CD4-positive, alpha-beta T cell (primary cell): ENCODE measurements around the gene KLHL11. TPM values are rescaled to one million over a fixed set of nuclear protein-coding genes. Genes with fewer than 3 reads are reported as not detected.

Experiments used
- ATAC-seq: fragments of 200-7000 bp; cut with Tn5 transposase; one replicate; pipeline ENCODE4 v1.10.0; 2022; ENCODE audit warnings: mild to moderate bottlenecking; ENCODE audit not compliant: poor library complexity
- CTCF ChIA-PET: fragments of 350-600 bp; sonication (Branson Sonifier 250); formaldehyde crosslinking; loops from one replicate; lab custom pipeline; 2021; ENCODE audit warnings: antibody characterized with exemption, inconsistent platforms; lab: Charles Lee
- POLR2A ChIA-PET: fragments of 350-600 bp; sonication (Branson Sonifier 250); formaldehyde crosslinking; loops from one replicate; lab custom pipeline; 2021; ENCODE audit warnings: antibody characterized with exemption, inconsistent platforms; lab: Charles Lee
- DNase-seq, 14 experiments: peaks; one replicate each; pipeline ENCODE4 v3.0.0-alpha.2; 2013 to 2020; ENCODE audit warnings: mixed read lengths in 2 of 14
- H3K27ac ChIP-seq, 2 donors: one replicate each; pipeline versions ENCODE4 v1.5.1 to v1.7.0; 2013; ENCODE audit warnings: low read length in 2 of 2, low read depth in 1 of 2, mild to moderate bottlenecking in 1 of 2
- H3K27me3 ChIP-seq, 2 experiments: 1 replicate in 1 of 2; 2 replicates in 1 of 2; pipeline versions ENCODE4 v1.6.1 to v1.7.0; 2013; ENCODE audit warnings: low read length in 2 of 2, control low read depth in 1 of 2, mild to moderate bottlenecking in 1 of 2, moderate library complexity in 1 of 2; ENCODE audit not compliant: insufficient read depth in 2 of 2, control insufficient read depth in 1 of 2
- H3K36me3 ChIP-seq: one replicate; pipeline ENCODE4 v1.6.1; 2013; ENCODE audit warnings: low read length, control low read depth; ENCODE audit not compliant: insufficient read depth
- H3K4me1 ChIP-seq: one replicate; pipeline ENCODE4 v1.6.1; 2013; ENCODE audit warnings: low read length, control low read depth; ENCODE audit not compliant: insufficient read depth
- H3K4me3 ChIP-seq: one replicate; pipeline ENCODE4 v1.5.1; 2013; ENCODE audit warnings: mild to moderate bottlenecking, low read length, moderate library complexity
- H3K9me3 ChIP-seq, 2 experiments: 1 replicate in 1 of 2; 2 replicates in 1 of 2; pipeline versions ENCODE4 v1.6.1 to v1.7.0; 2013; ENCODE audit warnings: low read length in 2 of 2, mild to moderate bottlenecking in 2 of 2, control low read depth in 1 of 2, moderate library complexity in 1 of 2; ENCODE audit not compliant: control insufficient read depth in 1 of 2, insufficient read depth in 1 of 2
- H3K27ac Mint-ChIP-seq: one replicate; pipeline ENCODE4 v1.8.0; 2020; ENCODE audit warnings: mixed read lengths
- H3K27me3 Mint-ChIP-seq: one replicate; pipeline ENCODE4 v1.8.0; 2021; ENCODE audit warnings: mixed read lengths
- H3K36me3 Mint-ChIP-seq: one replicate; pipeline ENCODE4 v1.8.0; 2021; ENCODE audit warnings: low read depth, mixed read lengths
- H3K4me1 Mint-ChIP-seq: one replicate; pipeline ENCODE4 v1.8.0; 2021; ENCODE audit warnings: low read depth, mixed read lengths
- H3K4me3 Mint-ChIP-seq: one replicate; pipeline ENCODE4 v1.8.0; 2020; ENCODE audit warnings: mild to moderate bottlenecking, mixed read lengths
- H3K9me3 Mint-ChIP-seq: one replicate; pipeline ENCODE4 v1.8.0; 2020; ENCODE audit warnings: mixed read lengths
- CTCF ChIP-seq: fragments of 200-600 bp; IDR thresholded peaks from one replicate; pipeline ENCODE4 v1.8.0; 2022; ENCODE audit warnings: antibody characterized with exemption, mild to moderate bottlenecking
- intact Hi-C, 2 experiments: fragments of 100-400 bp; cut with DNase I in 1 of 2; cut with micrococcal nuclease in 1 of 2; formaldehyde crosslinking; loops; one replicate each; pipeline versions ENCODE4 v1.15.1 to v1.9.0; 2023 to 2025; cut with DNase I, micrococcal nuclease
- total RNA-seq, 174 experiments: library from RNA in 2 of 174; stranded (reverse) in 2 of 174; gene quantifications; one replicate each; pipeline ENCODE4 v1.2.3 and lab custom pipeline; 2021 to 2026

Gene KLHL11
- total RNA-seq, 2 experiments from 2014 or later = 32.9 to 34.0 TPM

- CTCF ChIA-PET = no interaction called here
- no peaks in the 10 kb centered on the region for H3K27me3 Mint-ChIP-seq
- no peak for TF ChIP-seq CTCF
- H3K4me3 Mint-ChIP-seq = no peak overlapping the region
- Histone ChIP-seq H3K36me3 (peaks cover 63% of the 10 kb centered on the region), H3K27ac (no peak overlapping the region), H3K4me3 (no peak overlapping the region), H3K27me3 (no peaks in the 10 kb centered on the region), H3K4me1 (peaks cover 34% of the 10 kb centered on the region), H3K9me3 (no peaks in the 10 kb centered on the region)
- ATAC-seq = no peak
- no peak overlapping the region for H3K27ac Mint-ChIP-seq
- intact Hi-C loops = no loop called here
- POLR2A ChIA-PET = interaction anchor here (0.7 to 0.9 kb wide), 2 partner anchors 17 to 20 kb away, joined by 3 read pairs; partner anchors contain the start of gene ODAD4
- H3K4me1 Mint-ChIP-seq = peaks cover 27% of the 10 kb centered on the region
- H3K9me3 Mint-ChIP-seq = no peaks in the 10 kb centered on the region
- peaks cover 43% of the 10 kb centered on the region for H3K36me3 Mint-ChIP-seq
- DNase-seq = no peak
These were observed 48.6 kb upstream of the KLHL11 start for GRCh38 chr17:41913798-41914197.

- DNase-seq = no peak
- H3K4me3 ChIP-seq = no peak overlapping the region
- Mint-ChIP-seq H3K9me3 (no peaks in the 10 kb centered on the region), H3K36me3 (peaks cover 48% of the 10 kb centered on the region), H3K27me3 (no peaks in the 10 kb centered on the region), H3K4me3 (no peak overlapping the region), H3K4me1 (peaks cover 27% of the 10 kb centered on the region), H3K27ac (no peak overlapping the region)
- no peaks in the 10 kb centered on the region for H3K9me3 ChIP-seq
- ChIA-PET CTCF (interaction anchor here (1.2 kb wide), 1 partner anchor 18 kb away, joined by 3 read pairs; the partner anchor contains the start of gene ODAD4), POLR2A (interaction anchor here (0.9 kb wide), 1 partner anchor 17 kb away, joined by 3 read pairs; the partner anchor contains the start of gene ODAD4)
- no peak overlapping the region for H3K27ac ChIP-seq
- ATAC-seq = no peak
- intact Hi-C loops = no loop called here
- no peaks in the 10 kb centered on the region for H3K27me3 ChIP-seq
- peaks cover 72% of the 10 kb centered on the region for H3K36me3 ChIP-seq
- peaks cover 32% of the 10 kb centered on the region for H3K4me1 ChIP-seq
- no peak for TF ChIP-seq CTCF
These were observed 47.7 kb upstream of the KLHL11 start for GRCh38 chr17:41912925-41913324.

GRCh38 chr17:41910701-41911391 is 45.6 kb upstream of the KLHL11 start:
- peaks cover 66% of the 10 kb centered on the region for H3K36me3 Mint-ChIP-seq
- no peaks in the 10 kb centered on the region for H3K27me3 Mint-ChIP-seq
- Histone ChIP-seq H3K36me3 (peaks cover 92% of the 10 kb centered on the region), H3K27me3 (no peaks in the 10 kb centered on the region), H3K27ac (no peak overlapping the region), H3K9me3 (no peaks in the 10 kb centered on the region), H3K4me1 (peaks cover 14% of the 10 kb centered on the region), H3K4me3 (no peak overlapping the region)
- intact Hi-C loops = no loop called here
- no peaks in the 10 kb centered on the region for H3K9me3 Mint-ChIP-seq
- no peak for ATAC-seq
- no peak for TF ChIP-seq CTCF
- H3K27ac Mint-ChIP-seq = no peak overlapping the region
- ChIA-PET CTCF (no interaction called here), POLR2A (no interaction called here)
- peaks cover 13% of the 10 kb centered on the region for H3K4me1 Mint-ChIP-seq
- no peak overlapping the region for H3K4me3 Mint-ChIP-seq
- DNase-seq = no peak
